Measurements from ENCODE around the gene ASGR2.
A peak's percentile ranks its signal among the peaks of the same experiment; 100 is the strongest.
"Not testable (repeated sequence)": the region's sequence is repeated elsewhere in the genome, so short reads cannot be mapped to it uniquely, and the experiment has no call there.

ASGR2 gene

DNA sequence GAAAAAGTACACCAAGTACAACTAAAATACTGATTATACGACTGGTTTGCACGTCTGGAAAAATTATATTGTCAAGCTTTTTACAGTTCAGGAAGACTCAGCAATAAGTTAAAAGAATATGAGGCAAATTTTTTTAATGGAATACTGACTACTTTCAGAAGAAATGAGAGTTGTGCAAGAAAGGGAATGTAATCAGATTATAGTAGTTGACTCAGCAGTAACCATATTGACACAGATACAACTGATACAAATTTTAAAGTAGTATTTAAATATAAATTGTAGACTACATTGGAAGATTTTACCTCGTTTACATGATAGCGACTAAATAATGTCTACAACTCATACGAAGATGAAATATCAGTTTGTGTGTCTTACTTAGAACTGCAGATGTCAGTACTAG is 16.7 kb downstream of the ASGR2 start:
- DNase-seq: no peak

DNA sequence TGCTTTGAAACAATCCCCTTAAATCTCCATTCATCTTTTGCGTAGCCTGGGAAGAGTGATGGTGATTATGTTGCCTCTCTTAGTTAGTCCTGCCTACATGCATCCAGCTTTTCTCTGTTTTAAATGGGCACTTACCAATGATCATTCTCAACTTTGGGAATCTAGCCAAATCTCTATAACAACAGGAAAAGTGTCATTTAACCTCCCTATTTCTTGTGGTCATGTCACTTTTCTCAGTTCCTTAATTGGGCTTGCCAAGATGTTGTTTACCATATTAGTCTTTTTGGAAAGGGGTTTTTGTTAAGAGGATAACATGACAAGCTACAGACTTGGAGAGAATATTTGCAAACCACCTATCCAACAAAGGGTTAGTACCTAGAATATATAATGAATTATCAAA is 19.0 kb downstream of the ASGR2 start:
- no peak for DNase-seq

- DNase-seq: no peak
Observed at GRCh38 chr17:7094652-7095019, 20.0 kb downstream of the ASGR2 start.

GRCh38 chr17:7091311-7092005 is 23.2 kb downstream of the ASGR2 start:
- DNase-seq: not testable (repeated sequence)

- DNase-seq: not testable (repeated sequence)
Observed at GRCh38 chr17:7089570-7089969, 25.1 kb downstream of the ASGR2 start.

- DNase-seq: peak; percentile 77
Observed at GRCh38 chr17:7088442-7088841, 26.2 kb downstream of the ASGR2 start.

DNA sequence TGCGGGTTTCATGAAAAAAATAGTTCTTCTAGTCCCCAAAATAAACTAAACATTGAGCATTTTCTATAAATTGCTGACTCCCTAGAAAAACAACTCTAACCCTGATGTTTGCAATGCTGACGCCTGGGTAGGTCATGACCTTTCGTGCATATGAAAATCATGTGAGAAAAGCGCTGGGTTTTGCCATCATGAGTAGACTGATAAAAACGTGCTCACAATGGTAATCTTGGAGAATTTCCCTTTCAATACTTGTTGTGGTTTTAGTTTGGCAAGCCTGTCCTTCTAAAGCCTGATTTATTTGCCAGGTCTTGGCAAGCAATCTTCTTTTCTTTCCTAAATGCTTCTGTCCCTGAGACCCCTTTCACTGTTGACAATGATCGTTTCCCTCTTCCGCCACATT is 30.5 kb downstream of the ASGR2 start:
- no peak for DNase-seq

DNA sequence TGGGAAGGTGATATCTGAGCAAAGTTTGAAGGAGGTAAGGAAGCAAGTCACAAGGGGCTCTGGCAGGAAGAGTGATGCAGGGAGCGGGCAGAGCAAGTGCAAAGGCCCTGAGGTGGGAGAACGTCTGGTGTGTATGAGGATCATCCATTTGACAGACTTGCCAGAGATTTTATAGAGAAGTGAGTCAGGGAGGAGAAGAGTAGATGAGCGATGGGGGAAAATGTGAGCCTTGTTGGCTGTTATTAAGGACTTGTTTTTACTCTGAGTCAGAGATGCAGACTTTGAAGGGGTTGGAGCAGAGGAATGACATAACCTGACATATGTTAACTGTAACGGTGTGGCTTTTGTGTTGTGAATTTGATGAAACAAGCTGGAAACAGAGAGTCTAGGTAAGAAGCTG is 31.0 kb downstream of the ASGR2 start:
- DNase-seq: no peak

DNA sequence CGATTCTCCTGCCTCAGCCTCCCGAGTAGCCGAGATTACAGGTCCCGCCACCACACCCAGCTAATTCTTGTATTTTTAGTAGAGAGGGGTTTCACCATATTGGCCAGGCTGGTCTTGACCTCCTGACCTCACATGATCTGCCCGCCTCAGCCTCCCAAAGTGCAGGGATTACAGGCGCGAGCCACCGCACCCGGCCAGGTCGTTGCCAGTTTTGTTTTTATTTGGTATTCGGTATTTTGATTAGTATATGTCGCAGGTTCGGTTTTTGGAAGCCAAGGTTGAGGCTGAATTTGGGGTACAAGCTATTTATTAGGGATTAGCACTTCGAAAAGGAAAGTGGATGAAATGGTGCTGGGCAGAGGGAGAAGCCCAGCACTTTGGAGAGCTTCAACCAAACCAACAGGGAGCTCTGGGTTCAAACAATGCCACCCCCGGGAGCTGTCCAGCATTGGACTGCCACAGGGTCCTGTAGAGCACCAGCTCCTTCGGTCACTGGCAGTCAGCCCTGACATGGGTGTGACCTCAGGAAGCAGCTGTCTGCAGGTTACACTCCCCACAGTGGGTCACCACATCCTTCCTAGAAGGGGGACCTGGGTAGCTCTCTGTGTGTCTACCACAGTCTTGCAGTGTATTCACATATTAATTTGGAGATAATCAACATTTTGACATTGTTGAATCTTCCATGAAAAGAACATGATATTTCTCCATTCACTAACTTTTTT is 33.1 kb downstream of the ASGR2 start:
- DNase-seq: no peak

DNA sequence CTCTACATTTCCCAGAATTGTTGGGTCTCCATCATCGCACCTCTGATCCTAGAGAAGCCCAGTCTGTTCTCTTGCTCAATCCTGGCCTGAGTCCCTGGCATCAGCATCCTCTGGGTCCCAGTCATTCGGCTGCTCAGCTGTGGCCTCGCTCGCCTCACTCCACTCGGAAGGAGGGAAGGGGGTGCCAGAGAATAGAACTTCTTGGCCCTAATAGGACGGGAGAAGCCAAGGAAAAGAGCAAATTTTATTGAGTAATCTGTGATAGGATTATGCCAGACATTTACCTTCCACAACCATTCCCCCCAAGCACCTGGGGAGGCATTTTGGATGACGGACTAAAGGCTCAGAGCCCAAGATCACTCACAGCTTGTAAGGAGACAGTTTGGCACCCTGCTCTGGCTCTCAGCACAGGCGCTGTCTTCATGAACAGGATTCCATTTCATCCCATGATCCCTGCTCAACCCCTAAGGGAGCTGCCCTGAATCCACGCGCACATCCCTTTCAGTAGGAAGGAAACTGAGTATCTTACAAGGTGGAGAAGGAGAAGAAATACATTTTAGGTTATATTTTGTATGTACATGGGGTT is 34.1 kb downstream of the ASGR2 start:
- DNase-seq: no peak

DNA sequence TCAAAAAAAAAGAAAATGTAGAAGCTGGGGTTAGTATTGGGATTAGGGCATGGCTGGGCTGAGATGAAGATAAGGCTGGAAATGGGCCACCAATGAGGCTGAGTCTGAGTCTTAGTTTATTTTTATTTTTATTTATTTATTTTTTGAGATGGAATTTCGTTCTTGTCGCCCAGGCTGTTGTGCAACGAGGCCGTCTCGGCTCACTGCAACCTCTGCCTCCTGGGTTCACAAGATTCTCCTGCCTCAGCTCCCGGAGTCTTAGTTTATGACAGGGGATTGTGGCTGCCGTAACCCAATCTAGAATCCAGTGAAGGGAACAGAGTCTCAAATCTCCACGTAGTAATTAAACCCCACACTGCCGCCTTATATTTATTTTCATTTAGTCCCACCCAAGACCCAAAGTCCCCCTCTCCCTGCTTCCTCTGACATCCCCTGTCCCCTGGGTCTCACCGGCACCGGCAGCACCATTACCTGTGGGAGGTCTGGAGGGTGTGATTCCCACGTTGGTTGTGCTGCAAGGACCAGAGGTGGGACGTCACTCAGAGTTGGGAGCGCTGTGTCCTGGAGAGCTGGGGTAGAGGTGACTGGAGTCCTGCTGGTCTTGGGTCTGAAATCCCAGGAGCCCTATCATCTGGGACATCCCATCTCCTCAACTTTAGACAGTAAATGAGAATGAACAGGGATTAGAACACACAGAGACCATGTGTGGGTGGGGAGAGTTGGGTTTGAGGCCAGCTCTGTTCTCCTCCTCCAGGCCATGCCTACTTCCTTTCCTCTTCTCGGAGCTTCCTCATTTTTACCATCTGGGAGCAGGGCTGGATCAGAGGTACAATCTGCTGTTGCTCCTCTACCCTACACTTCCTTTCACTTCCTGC is 34.8 kb downstream of the ASGR2 start, which contains the start of gene CLEC10A:
CLEC10A (minus strand) TSS at position 671 of the 875 bp plus-strand sequence. CDS start 1,439 bp downstream, outside the sequence.
- DNase-seq: no peak

- no peak for DNase-seq
Observed at GRCh38 chr17:7078711-7079110, 35.9 kb downstream of the ASGR2 start.

GRCh38 chr17:7077911-7078546 is 36.6 kb downstream of the ASGR2 start:
- no peak for DNase-seq

DNA sequence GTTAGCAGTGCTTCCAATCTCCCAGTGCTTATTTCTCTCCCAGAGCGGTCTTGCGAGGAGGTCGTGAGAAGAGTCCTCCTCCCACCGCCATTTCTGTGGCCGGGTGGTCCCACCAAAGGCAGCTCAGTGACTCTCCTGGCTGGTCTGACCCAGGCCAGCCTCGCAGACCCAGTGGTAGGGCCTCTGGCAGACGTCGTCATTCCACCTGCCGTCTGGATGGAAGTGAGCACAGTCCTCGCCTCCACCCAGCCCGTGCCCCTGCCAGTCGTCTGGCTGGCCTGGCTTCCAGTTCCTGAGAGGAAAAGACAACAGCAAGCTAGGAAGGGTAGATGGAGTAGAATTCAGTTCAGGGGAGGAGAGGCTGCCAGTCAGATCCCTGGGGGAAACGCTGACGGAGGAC is 39.7 kb downstream of the ASGR2 start:
- DNase-seq: no peak

DNA sequence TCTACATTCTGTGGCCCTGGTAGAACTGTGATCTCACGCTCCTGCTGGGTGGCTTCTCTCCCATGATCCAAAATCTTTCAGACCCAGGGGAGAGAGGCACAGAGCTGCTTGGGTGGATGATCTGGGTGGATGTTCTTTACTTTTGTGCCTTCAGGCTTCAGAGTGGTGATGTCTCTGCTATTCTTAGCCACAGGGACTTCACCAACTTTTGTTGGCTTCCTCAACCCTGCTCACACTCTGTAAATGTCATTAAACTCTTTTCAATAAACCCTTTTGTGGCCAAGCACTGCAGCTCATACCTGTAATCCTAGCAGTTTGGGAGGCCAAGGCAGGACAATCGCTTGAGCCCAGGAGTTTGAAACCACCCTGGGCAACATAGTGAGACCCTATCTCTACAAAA is 42.2 kb downstream of the ASGR2 start:
- no peak for DNase-seq

GRCh38 chr17:7070712-7071111 is 43.9 kb downstream of the ASGR2 start:
- no peak for DNase-seq

- no peak for DNase-seq
Observed at GRCh38 chr17:7068268-7068667, 46.4 kb downstream of the ASGR2 start.

- DNase-seq: no peak
Observed at GRCh38 chr17:7067198-7067597, 47.4 kb downstream of the ASGR2 start.

DNA sequence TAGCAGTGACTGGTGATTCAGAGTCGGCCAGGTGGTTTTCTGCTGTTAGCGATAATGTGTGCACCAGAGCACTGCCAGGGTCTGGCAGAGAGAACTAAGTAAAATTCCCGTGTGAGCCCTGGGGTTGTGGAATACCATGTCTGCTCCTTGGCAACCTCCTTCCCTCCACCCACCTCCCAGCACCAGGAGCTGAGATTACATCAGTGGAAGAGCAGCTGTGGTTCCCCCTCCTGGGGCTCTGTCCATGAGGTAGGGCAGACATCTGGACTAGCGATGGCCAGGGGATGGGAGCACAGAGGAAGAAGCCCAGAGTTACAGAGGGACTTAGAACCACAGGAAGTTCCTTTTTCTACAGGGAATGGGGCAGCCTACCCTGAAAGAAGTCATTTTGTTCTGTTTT is 50.4 kb downstream of the ASGR2 start:
- DNase-seq: no peak

DNA sequence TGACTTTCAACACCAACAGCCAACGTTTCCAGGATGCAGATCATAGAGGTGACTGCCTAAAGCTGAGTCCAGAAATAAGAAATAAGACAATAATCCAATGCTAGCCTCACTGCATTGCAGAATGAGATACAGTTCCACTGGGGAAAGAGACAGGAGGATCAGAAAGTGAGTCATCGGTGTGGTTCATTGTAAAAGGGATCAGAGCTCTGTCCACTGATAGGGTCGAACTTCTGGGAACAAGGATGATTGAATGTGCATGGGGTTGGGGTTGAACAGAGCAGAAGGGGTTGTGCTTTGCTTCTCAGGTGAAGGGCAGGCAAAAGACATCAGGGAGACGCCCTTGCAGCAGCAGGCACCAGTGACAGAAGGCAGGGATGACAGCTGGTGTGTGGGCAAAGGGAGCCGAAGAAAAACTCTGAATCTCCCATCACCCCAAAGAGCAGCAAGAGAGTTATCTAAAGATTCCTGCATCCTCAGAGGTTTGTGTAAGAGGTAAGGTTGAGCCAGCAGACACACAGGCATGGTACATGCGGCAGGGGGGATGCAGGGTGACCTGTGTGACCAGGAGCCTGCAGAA is 51.0 kb downstream of the ASGR2 start:
- no peak for DNase-seq

- no peak for DNase-seq
Observed at GRCh38 chr17:7060165-7060891, 54.3 kb downstream of the ASGR2 start.

All from NCI-H82 (cell line).